HG03571 (cell line): ENCODE data around the gene LMO1.

Experiments used
- ATAC-seq: cut with Tn5 transposase; IDR thresholded peaks from one replicate; pipeline ENCODE4 v1.9.1; 2021; ENCODE audit not compliant: unreplicated experiment

LMO1 gene

GRCh38 chr11:8263769-8264410 is at the start of gene LMO1:
TSS of gene LMO1 (minus strand) at chr11:8263878. CDS start at chr11:8263362, 516 bp downstream.
- ATAC-seq = peak; percentile 76

GRCh38 chr11:8312986-8313385 is 49.3 kb upstream of the LMO1 start:
- no peak for ATAC-seq

GRCh38 chr11:8311366-8311765 is 47.7 kb upstream of the LMO1 start:
- ATAC-seq = no peak

- no peak for ATAC-seq
These were observed 47.1 kb upstream of the LMO1 start for GRCh38 chr11:8310743-8311298.

GRCh38 chr11:8309862-8310261 is 46.2 kb upstream of the LMO1 start:
- ATAC-seq = no peak

- no peak for ATAC-seq
These were observed 45.6 kb upstream of the LMO1 start for GRCh38 chr11:8309311-8309710.

GRCh38 chr11:8307601-8308000 is 43.9 kb upstream of the LMO1 start:
- no peak for ATAC-seq

GRCh38 chr11:8301622-8302021 is 37.9 kb upstream of the LMO1 start:
- no peak for ATAC-seq

- no peak for ATAC-seq
These were observed 35.4 kb upstream of the LMO1 start for GRCh38 chr11:8298801-8299786.

- no peak for ATAC-seq
These were observed 34.2 kb upstream of the LMO1 start for GRCh38 chr11:8297781-8298440.

- no peak for ATAC-seq
These were observed 33.2 kb upstream of the LMO1 start for GRCh38 chr11:8296872-8297271.

GRCh38 chr11:8296038-8296649 is 32.5 kb upstream of the LMO1 start:
- no peak for ATAC-seq

- no peak for ATAC-seq
These were observed 30.7 kb upstream of the LMO1 start for GRCh38 chr11:8294251-8294935.

- no peak for ATAC-seq
These were observed 29.5 kb upstream of the LMO1 start for GRCh38 chr11:8293171-8293570.

GRCh38 chr11:8292351-8292750 is 28.7 kb upstream of the LMO1 start:
- no peak for ATAC-seq

GRCh38 chr11:8291421-8292350 is 28.0 kb upstream of the LMO1 start:
- no peak for ATAC-seq

GRCh38 chr11:8290081-8290810 is 26.6 kb upstream of the LMO1 start:
- ATAC-seq = no peak

GRCh38 chr11:8289492-8289918 is 25.8 kb upstream of the LMO1 start:
- ATAC-seq = no peak
